Right cardiac atrium (tissue), 5 donors: ENCODE data around the gene SULT4A1. TPM values are rescaled to one million over a fixed set of nuclear protein-coding genes. Genes with fewer than 3 reads are reported as not detected.
A peak's percentile ranks its signal among the peaks of the same experiment; 100 is the strongest.

Experiments used
- ATAC-seq, 2 donors: fragments of 200-7000 bp; cut with Tn5 transposase; one replicate each; pipeline versions ENCODE4 v1.8.0 to v1.9.1; 2020; ENCODE audit warnings: moderate library complexity in 2 of 2, mild to moderate bottlenecking in 1 of 2
- DNase-seq, 3 donors: peaks; one replicate each; pipeline ENCODE4 v3.0.0-alpha.2; 2020
- H3K27ac ChIP-seq: one replicate; pipeline ENCODE4 v1.5.1; 2013; ENCODE audit warnings: mild to moderate bottlenecking, low read length, control low read depth, moderate library complexity
- H3K27me3 ChIP-seq: one replicate; pipeline ENCODE4 v1.6.1; 2013; ENCODE audit not compliant: control insufficient read depth, insufficient read depth
- H3K4me1 ChIP-seq: one replicate; pipeline ENCODE4 v1.6.1; 2013; ENCODE audit warnings: low read length; ENCODE audit not compliant: control insufficient read depth, insufficient read depth
- H3K4me3 ChIP-seq: one replicate; pipeline ENCODE4 v1.5.1; 2013; ENCODE audit warnings: low read length, control low read depth
- H3K9me3 ChIP-seq: one replicate; pipeline ENCODE4 v1.6.1; 2013; ENCODE audit warnings: low read length; ENCODE audit not compliant: control insufficient read depth
- WGBS: extraction: QIAGEN DNeasy Blood & Tissue Kit; methylation state at CpG from one replicate; pipeline ENCODE4 v1.1.7; 2013; 5-methylcytosine and 5-hydroxymethylcytosine counted together
- intact Hi-C, 4 donors: fragments of 100-400 bp; cut with DNase I; formaldehyde crosslinking; loops; one replicate each; pipeline versions ENCODE4 v1.11.0 to v1.14.0; 2022 to 2023
- polyA plus RNA-seq: library from polyadenylated mRNA; stranded (reverse); fragments of 200-250 nt; gene quantifications from one replicate; pipeline ENCODE4 v1.2.3, GENCODE V29; 2013
- total RNA-seq, 4 donors: library from RNA; stranded (reverse); fragmentation: NEBNext Ultra II Directional; extraction: Animal tissue kit (Norgen Biotek cat#: 25700); gene quantifications; one replicate each; pipeline ENCODE4 v1.2.1, GENCODE V29; 2021
- donor health status: healthy with polysubstance abuse.
- donor health status: DM: no; HTN: yes; CAD: no.
- donor health status: DM: no; HTN: no; CAD: no.
- donor health status: DM: no; HTN: yes; CAD: no; lungs with severe emphysema.
- donor health status: DM: yes; HTN: yes; CAD: no.

SULT4A1 gene
- total and polyA plus RNA-seq, 5 donors: 0.17 to 0.57 (median 0.31) TPM

DNA sequence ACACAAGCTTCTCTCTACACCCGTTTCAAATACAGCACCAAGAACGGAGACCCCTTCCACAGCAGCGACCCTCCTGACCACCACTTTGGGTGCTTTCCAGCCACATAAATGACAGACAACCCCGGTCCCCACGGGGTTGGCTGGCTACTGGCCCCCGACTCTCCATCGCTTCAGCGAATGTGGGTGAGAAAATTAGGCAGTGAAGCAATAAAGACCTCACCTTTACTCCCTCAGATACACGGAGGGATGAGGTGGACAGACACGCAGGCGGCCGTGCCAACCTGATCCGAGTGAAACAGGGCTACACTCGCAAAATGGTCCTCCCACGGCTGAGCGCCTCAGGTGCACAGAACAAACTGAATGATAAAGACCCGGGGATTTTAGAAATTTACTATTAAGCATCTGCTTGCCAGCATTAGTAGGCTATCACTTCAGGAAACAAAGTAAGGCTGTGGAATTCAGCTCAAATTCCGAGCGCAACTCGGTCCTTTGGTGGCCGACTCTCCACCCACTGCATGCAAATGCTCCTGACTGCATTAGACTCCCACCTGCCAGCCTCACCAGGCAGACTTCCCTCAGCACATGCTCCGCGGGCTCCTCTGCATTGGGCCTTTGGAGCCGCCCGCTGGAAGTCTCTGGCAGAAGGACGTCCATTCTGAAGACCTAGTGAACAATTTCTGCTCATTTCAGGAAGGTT lies 37.4 kb downstream of the SULT4A1 start:
- Histone ChIP-seq H3K27ac (no peak overlapping the region), H3K4me3 (no peak overlapping the region), H3K4me1 (peaks cover 2% of the 10 kb centered on the region), H3K27me3 (no peaks in the 10 kb centered on the region), H3K9me3 (no peaks in the 10 kb centered on the region)
- DNase-seq: no peak
- WGBS: 81% methylated on average over 26 of the region's 26 CpGs
- no peak for ATAC-seq
- intact Hi-C loops: loop anchor here in 1 of 4 donors (10.0 kb wide), 1 partner anchor 440 kb away; no protein-coding TSS in a partner anchor

DNA sequence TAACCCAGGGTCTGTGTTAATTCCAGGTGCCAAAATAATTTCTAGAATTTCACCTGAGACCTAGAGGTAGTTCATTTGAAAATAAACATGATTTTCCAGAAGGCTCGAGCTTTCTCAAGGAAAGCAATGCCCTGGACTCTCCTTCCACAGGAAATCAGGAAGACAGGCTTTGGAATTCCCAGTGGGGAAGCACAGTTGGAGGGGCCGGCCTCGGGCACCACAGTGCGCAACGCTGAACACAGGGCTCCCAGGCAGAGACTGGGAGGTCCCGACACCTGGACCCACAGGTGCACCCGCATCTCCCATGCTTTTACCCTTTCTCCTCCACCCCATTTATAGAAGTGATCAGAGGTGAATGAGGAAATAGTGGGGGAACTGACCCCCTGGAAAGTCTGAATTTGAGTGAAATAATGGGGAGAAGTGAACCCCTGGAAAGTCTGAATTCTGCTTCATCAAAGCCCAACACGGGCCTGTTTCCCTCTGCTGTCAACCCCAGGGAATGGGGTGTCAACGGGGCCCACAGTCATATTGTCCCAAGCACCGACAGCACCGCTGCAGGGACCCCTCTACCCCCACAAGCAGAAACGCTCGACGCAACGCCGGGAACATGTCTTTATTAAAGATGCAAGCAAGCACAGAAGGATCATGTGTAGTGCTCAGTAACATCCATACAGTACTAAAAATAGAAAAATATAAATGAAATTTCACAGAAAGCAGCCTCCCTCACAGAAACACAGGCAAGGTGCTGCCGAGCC lies 38.2 kb downstream of the SULT4A1 start:
- DNase-seq: no peak
- H3K9me3 ChIP-seq: no peaks in the 10 kb centered on the region
- intact Hi-C loops: loop anchor here in 1 of 4 donors (10.0 kb wide), 1 partner anchor 439 kb away; no protein-coding TSS in a partner anchor
- WGBS: 81% methylated on average over 17 of the region's 17 CpGs
- H3K27me3 ChIP-seq: no peaks in the 10 kb centered on the region
- ATAC-seq: no peak
- H3K27ac ChIP-seq: no peak overlapping the region
- no peaks in the 10 kb centered on the region for H3K4me1 ChIP-seq
- no peak overlapping the region for H3K4me3 ChIP-seq

- Histone ChIP-seq H3K4me1 (no peaks in the 10 kb centered on the region), H3K27ac (no peak overlapping the region), H3K4me3 (no peak overlapping the region), H3K9me3 (no peaks in the 10 kb centered on the region), H3K27me3 (no peaks in the 10 kb centered on the region)
- DNase-seq: no peak
- intact Hi-C loops: loop anchor here in 1 of 4 donors (10.0 kb wide), 1 partner anchor 439 kb away; no protein-coding TSS in a partner anchor
- ATAC-seq: no peak
- WGBS: 77% methylated on average over 13 of the region's 13 CpGs
Measured at GRCh38 chr22:43823353-43823908, 38.9 kb downstream of the SULT4A1 start.

DNA sequence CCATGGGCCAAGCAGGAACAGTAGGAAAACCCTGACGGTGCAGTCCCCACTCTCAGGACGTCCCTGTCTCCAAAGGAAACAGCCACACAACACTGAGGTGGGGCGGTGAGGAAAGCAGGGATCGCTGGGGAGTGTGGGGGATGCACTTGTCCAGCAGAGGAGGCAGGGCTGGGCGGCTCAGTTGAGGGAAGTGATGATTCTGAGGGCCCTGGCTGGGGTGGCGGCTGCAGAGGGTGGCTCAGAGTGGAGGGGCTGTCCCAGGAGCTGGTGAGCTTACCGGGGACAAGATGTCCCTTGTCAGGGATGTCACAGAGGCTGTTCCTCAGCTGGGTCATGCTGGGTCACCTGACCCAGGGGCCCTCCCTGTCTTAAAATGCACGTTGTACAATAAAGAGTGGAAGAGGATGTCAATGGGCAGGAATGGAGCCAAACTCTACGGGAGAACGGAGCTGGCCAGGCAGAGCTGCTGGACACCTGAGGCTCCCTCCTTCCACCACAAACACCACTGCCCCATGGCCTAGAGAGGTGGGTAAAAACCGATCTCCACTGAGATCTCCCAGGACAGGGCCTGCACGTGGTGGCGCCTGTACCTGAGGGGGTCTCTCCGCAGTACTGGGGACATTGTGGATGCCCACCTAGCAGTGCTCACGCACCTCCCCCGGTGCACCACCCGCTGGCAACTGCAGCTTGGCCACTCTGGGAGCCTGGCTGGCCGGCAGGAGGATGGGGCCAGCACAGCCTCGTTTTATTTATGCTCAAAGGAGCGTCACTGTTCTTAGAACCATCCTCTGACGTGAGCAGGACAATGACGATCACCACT lies 40.5 kb downstream of the SULT4A1 start:
- Histone ChIP-seq H3K27ac (no peak overlapping the region), H3K9me3 (no peaks in the 10 kb centered on the region), H3K4me3 (no peak overlapping the region), H3K4me1 (no peaks in the 10 kb centered on the region), H3K27me3 (no peaks in the 10 kb centered on the region)
- intact Hi-C loops: loop anchor here in 1 of 4 donors (10.0 kb wide), 1 partner anchor 437 kb away; no protein-coding TSS in a partner anchor
- 65% methylated on average over 22 of the region's 22 CpGs for WGBS
- DNase-seq: no peak
- no peak for ATAC-seq

- WGBS: 67% methylated on average over 18 of the region's 18 CpGs
- DNase-seq (peak in 1 of 3 donors; percentile 39), ATAC-seq (no peak)
- H3K9me3 ChIP-seq: no peaks in the 10 kb centered on the region
- no peaks in the 10 kb centered on the region for H3K4me1 ChIP-seq
- intact Hi-C loops: loop anchor here in 1 of 4 donors (10.0 kb wide), 1 partner anchor 436 kb away; no protein-coding TSS in a partner anchor
- H3K27me3 ChIP-seq: no peaks in the 10 kb centered on the region
- no peak overlapping the region for H3K27ac ChIP-seq
- no peak overlapping the region for H3K4me3 ChIP-seq
Measured at GRCh38 chr22:43820651-43821305, 41.5 kb downstream of the SULT4A1 start.

DNA sequence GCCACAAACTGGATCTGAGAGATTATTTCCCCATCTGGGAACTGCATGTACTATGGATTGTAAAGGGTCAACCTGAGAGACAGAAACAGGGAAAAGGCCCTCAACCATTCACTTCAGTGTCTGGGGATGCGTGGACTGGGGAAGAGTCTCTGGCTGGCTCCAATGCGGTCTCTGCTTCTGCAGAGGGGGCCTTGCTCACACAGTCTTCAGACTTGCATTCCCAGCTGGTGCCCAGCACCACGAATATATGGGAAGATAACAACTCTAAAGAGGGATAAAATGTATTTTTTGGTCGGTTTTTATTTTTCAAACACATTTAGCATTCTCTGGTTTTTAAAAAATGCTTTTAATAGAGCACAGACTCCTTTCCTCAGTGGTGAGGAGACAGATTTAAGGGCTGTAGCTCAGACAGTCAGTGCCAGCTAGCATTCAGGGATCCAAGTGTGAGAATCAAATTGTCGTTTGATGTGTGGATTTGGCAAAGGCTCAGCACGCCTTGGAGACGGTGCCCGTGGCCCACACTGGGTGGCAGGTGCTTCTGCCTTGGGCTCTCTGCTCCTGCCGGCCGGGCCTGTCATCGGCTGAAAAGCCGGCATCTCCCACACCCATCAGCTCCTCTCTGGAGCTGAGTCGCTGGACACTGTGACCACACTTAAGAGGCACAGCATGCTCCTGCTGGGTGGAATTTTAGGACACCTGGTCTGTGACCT lies 42.2 kb downstream of the SULT4A1 start:
- Histone ChIP-seq H3K27ac (no peak overlapping the region), H3K4me1 (no peaks in the 10 kb centered on the region), H3K27me3 (no peaks in the 10 kb centered on the region), H3K4me3 (no peak overlapping the region), H3K9me3 (no peaks in the 10 kb centered on the region)
- peak in 1 of 2 donors; percentile 50 for ATAC-seq
- DNase-seq: peak in 1 of 3 donors; percentile 46
- 74% methylated on average over 13 of the region's 13 CpGs for WGBS
- intact Hi-C loops: loop anchor here in 1 of 4 donors (10.0 kb wide), 1 partner anchor 435 kb away; no protein-coding TSS in a partner anchor

DNA sequence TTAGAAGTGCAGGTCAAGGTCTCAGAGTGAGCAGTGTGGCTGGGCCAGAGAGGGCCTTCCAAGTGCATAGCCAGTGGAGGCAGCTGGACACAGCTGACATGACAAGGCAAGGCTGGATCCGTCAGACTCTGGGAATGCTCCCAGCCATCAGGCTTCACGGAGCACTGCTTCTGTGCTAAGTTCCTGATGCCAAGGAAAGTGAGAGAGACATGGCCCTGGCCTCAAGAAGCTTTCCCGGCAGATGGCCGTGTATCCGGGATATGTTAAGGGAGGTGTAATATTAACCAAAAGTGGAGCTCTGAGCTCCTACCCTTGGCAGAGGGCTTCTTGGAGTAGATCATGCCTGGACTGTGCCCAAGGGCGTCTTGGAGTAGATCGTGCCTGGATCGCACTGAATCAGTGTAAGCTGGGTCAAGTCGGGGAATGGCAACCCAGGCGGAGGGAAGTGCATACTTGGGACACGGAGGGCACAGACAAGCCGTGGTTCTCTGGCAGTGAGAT lies 42.8 kb downstream of the SULT4A1 start:
- DNase-seq: peak in 1 of 3 donors; percentile 32
- Histone ChIP-seq H3K4me3 (no peak overlapping the region), H3K9me3 (no peaks in the 10 kb centered on the region), H3K27ac (no peak overlapping the region), H3K4me1 (no peaks in the 10 kb centered on the region), H3K27me3 (no peaks in the 10 kb centered on the region)
- ATAC-seq: no peak
- WGBS: 75% methylated on average over 12 of the region's 12 CpGs
- intact Hi-C loops: no loop called here

GRCh38 chr22:43818981-43819380 lies 43.3 kb downstream of the SULT4A1 start:
- no peaks in the 10 kb centered on the region for H3K27me3 ChIP-seq
- H3K27ac ChIP-seq: no peak overlapping the region
- H3K4me1 ChIP-seq: no peaks in the 10 kb centered on the region
- no peak overlapping the region for H3K4me3 ChIP-seq
- ATAC-seq (no peak), DNase-seq (no peak)
- WGBS: 88% methylated on average over 11 of the region's 11 CpGs
- H3K9me3 ChIP-seq: no peaks in the 10 kb centered on the region
- intact Hi-C loops: no loop called here

GRCh38 chr22:43817402-43817801 lies 44.9 kb downstream of the SULT4A1 start:
- H3K27ac ChIP-seq: no peak overlapping the region
- no peak overlapping the region for H3K4me3 ChIP-seq
- H3K27me3 ChIP-seq: no peaks in the 10 kb centered on the region
- DNase-seq: no peak
- peaks cover 7% of the 10 kb centered on the region for H3K4me1 ChIP-seq
- 94% methylated on average over 9 of the region's 9 CpGs for WGBS
- ATAC-seq: no peak
- no peaks in the 10 kb centered on the region for H3K9me3 ChIP-seq
- intact Hi-C loops: no loop called here
